T-helper 1 cell treated with Interleukin-12 subunit alpha and Interleukin-12 subunit beta and Interleukin-4 antibody, amounts not matched to agents 30 ng/mL and 1 ng/mL, for 36 hours (primary cell): ENCODE measurements around the gene LORICRIN. TPM values are rescaled to one million over a fixed set of nuclear protein-coding genes. Genes with fewer than 3 reads are reported as not detected.

Experiments used
- intact Hi-C: fragments of 100-400 bp; cut with micrococcal nuclease; formaldehyde crosslinking; loops from one replicate; pipeline ENCODE4 v1.15.1; 2024
- total RNA-seq: library from RNA; stranded (reverse); gene quantifications from 2 replicates; pipeline ENCODE4 v1.2.3, GENCODE V29; 2022

Gene LORICRIN
- total RNA-seq, 1 donor from 2014 or later, result not detected

GRCh38 chr1:153293851-153294250, 34.4 kb downstream of the LORICRIN start:
- intact Hi-C loops, result loop anchor here (5.0 kb wide), 1 partner anchor 1012 kb away; no protein-coding TSS in a partner anchor

GRCh38 chr1:153302308-153302707, 42.8 kb downstream of the LORICRIN start:
- intact Hi-C loops, result no loop called here

GRCh38 chr1:153305682-153306081, 46.2 kb downstream of the LORICRIN start:
- intact Hi-C loops, result no loop called here

GRCh38 chr1:153306303-153307220, 47.1 kb downstream of the LORICRIN start:
- intact Hi-C loops, result no loop called here

GRCh38 chr1:153307221-153307600, 47.7 kb downstream of the LORICRIN start:
- intact Hi-C loops, result no loop called here

GRCh38 chr1:153308540-153308939, 49.1 kb downstream of the LORICRIN start:
- intact Hi-C loops, result no loop called here

GRCh38 chr1:153309441-153309840, 50.0 kb downstream of the LORICRIN start:
- intact Hi-C loops, result no loop called here

- intact Hi-C loops, result no loop called here
These were observed 51.0 kb downstream of the LORICRIN start for GRCh38 chr1:153310526-153310925.

Other genes with a start within 250 kb of the LORICRIN start
- not detected in 2 replicates for gene SPRR1B, start 228.5 kb upstream of the LORICRIN start, total RNA-seq
- not detected in 2 replicates for gene SPRR2D, start 218.6 kb upstream of the LORICRIN start, total RNA-seq
- gene SPRR2A, start 202.2 kb upstream of the LORICRIN start, total RNA-seq, result not detected in 2 replicates
- gene SPRR2B, start 188.1 kb upstream of the LORICRIN start, total RNA-seq, result not detected in 2 replicates
- not detected in 2 replicates for gene SPRR2E, start 165.2 kb upstream of the LORICRIN start, total RNA-seq
- not detected in 2 replicates for gene SPRR2F, start 146.2 kb upstream of the LORICRIN start, total RNA-seq
- gene SPRR2G, start 108.8 kb upstream of the LORICRIN start, total RNA-seq, result not detected in 2 replicates
- not detected in 2 replicates for gene LELP1, start 56.3 kb upstream of the LORICRIN start, total RNA-seq
- gene PRR9, start 42.1 kb upstream of the LORICRIN start, total RNA-seq, result not detected in 2 replicates
- not detected in 2 replicates for gene PGLYRP3, start 53.3 kb downstream of the LORICRIN start, total RNA-seq
- not detected in 2 replicates for gene PGLYRP4, start 89.2 kb downstream of the LORICRIN start, total RNA-seq
- gene S100A9, start 98.2 kb downstream of the LORICRIN start, total RNA-seq, result 2.4 and 3.9 TPM in 2 replicates
- not detected in 2 replicates for gene S100A12, start 115.9 kb downstream of the LORICRIN start, total RNA-seq
- not detected in 2 replicates for gene S100A8, start 131.4 kb downstream of the LORICRIN start, total RNA-seq
- gene S100A7A, start 156.8 kb downstream of the LORICRIN start, total RNA-seq, result not detected in 2 replicates
- not detected in 2 replicates for gene S100A7, start 201.0 kb downstream of the LORICRIN start, total RNA-seq